GM12878 (cell line): ENCODE data around the gene SCRN1.

Source experiments
- BCL11A ChIP-seq: IDR thresholded peaks from 2 replicates; pipeline ENCODE4 v1.6.1; 2011; ENCODE audit warnings: low read depth, low read length
- CTCF ChIP-seq, 3 experiments: IDR thresholded peaks in 2 of 3; conservative IDR thresholded peaks in 1 of 3; 2 replicates each; pipeline ENCODE4 v1.5.1; 2011; ENCODE audit warnings: low read depth in 3 of 3, low read length in 3 of 3, mild to moderate bottlenecking in 3 of 3, control low read depth in 2 of 3, moderate library complexity in 2 of 3, inconsistent platforms in 1 of 3, mixed read lengths in 1 of 3; ENCODE audit not compliant: control insufficient read depth in 2 of 3, insufficient read depth in 1 of 3; ENCODE audit errors: extremely low read depth in 1 of 3
- EZH2 ChIP-seq: IDR thresholded peaks from 2 replicates; pipeline ENCODE4 v1.6.1; 2012; ENCODE audit warnings: low read depth, mild to moderate bottlenecking, control low read depth, inconsistent platforms, low read length, borderline replicate concordance; ENCODE audit not compliant: control insufficient read depth
- IRF3 ChIP-seq: fragments of 450-650 bp; IDR thresholded peaks from 2 replicates; pipeline ENCODE4 v1.6.1; 2014; ENCODE audit warnings: mild to moderate bottlenecking
- PAX5 ChIP-seq: IDR thresholded peaks from 2 replicates; pipeline ENCODE4 v1.6.1; 2011; ENCODE audit warnings: low read depth, low read length, borderline replicate concordance

GRCh38 chr7:29980151-29980550 lies 9.4 kb downstream of the SCRN1 start:
- TF ChIP-seq PAX5 (no peak), BCL11A (no peak), IRF3 (no peak), CTCF (IDR thresholded peaks at IDR 0.05 in 2 of 3, conservative IDR thresholded peaks at IDR 0.05 in 1 of 3; ENCODE audit: control insufficient read depth in 2 of 3, extremely low read depth in 1 of 3, insufficient read depth in 1 of 3, low read depth in 3 of 3, low read length in 3 of 3) (no peak), EZH2 (no peak)
